Coronary artery (tissue), 2 donors: ENCODE data around the gene ROBO4.

Experiments used
- DNase-seq: peaks from one replicate; pipeline ENCODE4 v3.0.0-alpha.2; 2017; ENCODE audit warnings: low spot score
- H3K27ac ChIP-seq, 2 donors: fragments of 200-600 bp; sonication (generic); one replicate each; pipeline ENCODE4 v1.5.1; 2016 to 2019
- H3K4me3 ChIP-seq: fragments of 200-600 bp; sonication (generic); 2 replicates; pipeline ENCODE4 v1.5.1; 2016; ENCODE audit warnings: mild to moderate bottlenecking, moderate library complexity
- CTCF ChIP-seq: fragments of 200-600 bp; sonication (generic); IDR thresholded peaks from one replicate; pipeline ENCODE4 v1.5.1; 2019; ENCODE audit warnings: antibody characterized with exemption

The ROBO4 gene

GRCh38 chr11:124890151-124890550, 7.5 kb downstream of the ROBO4 start:
- Histone ChIP-seq H3K27ac (no peak overlapping the region), H3K4me3 (no peak overlapping the region)
- no peak for DNase-seq
- no peak for TF ChIP-seq CTCF

- no peak for DNase-seq
- no peak overlapping the region for H3K27ac ChIP-seq
- TF ChIP-seq CTCF: no peak
These were observed 8.2 kb downstream of the ROBO4 start for GRCh38 chr11:124889191-124890091.

GRCh38 chr11:124887667-124888013, 10.0 kb downstream of the ROBO4 start:
- TF ChIP-seq CTCF: no peak
- no peak overlapping the region for H3K27ac ChIP-seq
- no peak overlapping the region for H3K4me3 ChIP-seq
- DNase-seq: peak; percentile 61

More at GRCh38 chr11:124889191-124890091, 8.2 kb downstream of the ROBO4 start:
- H3K4me3 ChIP-seq: no peak overlapping the region

GRCh38 chr11:124886978-124887666, 10.5 kb downstream of the ROBO4 start:
- H3K27ac ChIP-seq: no peak overlapping the region
- no peak for TF ChIP-seq CTCF
- DNase-seq: peak; percentile 64
- H3K4me3 ChIP-seq: no peak overlapping the region

GRCh38 chr11:124886476-124886875, 11.2 kb downstream of the ROBO4 start:
- no peak overlapping the region for H3K27ac ChIP-seq
- DNase-seq: peak; percentile 71

GRCh38 chr11:124884869-124885479, 12.7 kb downstream of the ROBO4 start:
- no peak for TF ChIP-seq CTCF
- Histone ChIP-seq H3K4me3 (no peak overlapping the region), H3K27ac (no peak overlapping the region)
- DNase-seq: peak; percentile 52

More at GRCh38 chr11:124886476-124886875, 11.2 kb downstream of the ROBO4 start:
- TF ChIP-seq CTCF: no peak
- no peak overlapping the region for H3K4me3 ChIP-seq
